Measurements from ENCODE around the gene CCDC144A.
"Not testable (repeated sequence)": the region's sequence is repeated elsewhere in the genome, so short reads cannot be mapped to it uniquely, and the experiment has no call there.

Gene CCDC144A, protein sequence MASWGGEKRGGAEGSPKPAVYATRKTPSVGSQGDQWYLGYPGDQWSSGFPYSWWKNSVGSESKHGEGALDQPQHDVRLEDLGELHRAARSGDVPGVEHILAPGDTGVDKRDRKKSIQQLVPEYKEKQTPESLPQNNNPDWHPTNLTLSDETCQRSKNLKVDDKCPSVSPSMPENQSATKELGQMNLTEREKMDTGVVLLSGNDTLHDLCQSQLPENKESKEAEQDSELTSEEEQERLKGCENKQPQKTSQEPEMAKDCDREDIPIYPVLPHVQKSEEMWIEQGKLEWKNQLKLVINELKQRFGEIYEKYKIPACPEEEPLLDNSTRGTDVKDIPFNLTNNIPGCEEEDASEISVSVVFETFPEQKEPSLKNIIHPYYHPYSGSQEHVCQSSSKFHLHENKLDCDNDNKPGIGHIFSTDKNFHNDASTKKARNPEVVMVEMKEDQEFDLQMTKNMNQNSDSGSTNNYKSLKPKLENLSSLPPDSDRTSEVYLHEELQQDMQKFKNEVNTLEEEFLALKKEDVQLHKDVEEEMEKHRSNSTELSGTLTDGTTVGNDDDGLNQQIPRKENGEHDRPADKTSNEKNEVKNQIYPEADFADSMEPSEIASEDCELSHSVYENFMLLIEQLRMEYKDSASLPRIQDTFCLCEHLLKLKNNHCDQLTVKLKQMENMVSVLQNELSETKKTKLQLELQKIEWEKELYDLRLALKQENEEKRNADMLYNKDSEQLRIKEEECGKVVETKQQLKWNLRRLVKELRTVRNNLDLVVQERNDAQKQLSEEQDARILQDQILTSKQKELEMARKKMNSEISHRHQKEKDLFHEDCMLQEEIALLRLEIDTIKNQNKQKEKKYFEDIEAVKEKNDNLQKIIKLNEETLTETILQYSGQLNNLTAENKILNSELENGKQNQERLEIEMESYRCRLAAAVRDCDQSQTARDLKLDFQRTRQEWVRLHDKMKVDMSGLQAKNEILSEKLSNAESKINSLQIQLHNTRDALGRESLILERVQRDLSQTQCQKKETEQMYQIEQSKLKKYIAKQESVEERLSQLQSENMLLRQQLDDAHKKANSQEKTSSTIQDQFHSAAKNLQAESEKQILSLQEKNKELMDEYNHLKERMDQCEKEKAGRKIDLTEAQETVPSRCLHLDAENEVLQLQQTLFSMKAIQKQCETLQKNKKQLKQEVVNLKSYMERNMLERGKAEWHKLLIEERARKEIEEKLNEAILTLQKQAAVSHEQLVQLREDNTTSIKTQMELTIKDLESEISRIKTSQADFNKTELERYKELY (N-terminal part only)

DNA sequence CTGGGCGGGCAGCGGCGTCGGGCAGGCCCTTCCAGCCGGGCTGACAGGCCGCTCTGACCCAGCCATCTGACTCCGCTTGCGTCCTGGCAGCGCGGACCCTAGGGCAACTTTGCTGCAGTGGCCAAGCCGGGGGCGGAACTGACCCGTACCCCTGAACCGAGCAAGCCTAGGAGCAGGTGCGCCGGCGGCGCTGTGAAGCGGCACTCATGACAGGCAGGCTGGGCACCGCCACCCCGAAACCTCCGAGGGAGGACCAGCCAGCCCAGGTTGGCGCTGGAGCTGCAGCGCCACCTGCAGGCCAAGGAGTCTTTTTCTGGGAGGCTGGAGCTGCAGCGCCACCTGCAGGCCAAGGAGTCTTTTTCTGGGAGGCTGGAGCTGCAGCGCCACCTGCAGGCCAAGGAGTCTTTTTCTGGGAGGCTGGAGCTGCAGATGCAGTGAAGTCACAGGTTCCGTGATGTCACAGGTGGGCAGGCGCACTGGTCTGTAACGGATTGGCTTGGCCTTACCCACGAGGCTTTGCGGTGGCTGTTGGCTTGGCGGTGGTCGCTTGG lies at the start of gene CCDC144A:
CCDC144A (plus strand) TSS at position 511 of the 551 bp plus-strand sequence. CDS start 160 bp downstream, outside the sequence.
- DNase-seq, result peak; percentile 76

DNA sequence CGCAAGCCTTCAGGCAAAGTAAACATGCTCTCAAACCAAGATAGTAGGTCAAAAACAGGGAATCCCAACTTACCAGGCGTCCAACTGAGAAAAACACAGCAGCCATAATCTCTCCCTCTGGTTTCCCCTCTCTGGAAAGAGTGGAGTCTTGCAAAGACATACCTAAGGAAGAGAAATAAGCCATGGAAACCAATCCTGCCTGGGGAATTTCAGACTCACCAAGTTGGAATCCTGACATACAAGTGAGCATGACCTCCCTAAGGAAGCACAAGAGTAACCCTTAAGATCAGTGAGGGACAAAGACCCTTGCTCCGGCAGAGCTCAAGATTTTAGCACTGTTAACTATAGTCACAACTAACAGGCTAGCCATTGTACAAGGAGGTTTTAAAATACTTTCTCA lies 40.5 kb upstream of the CCDC144A start:
- no peak for DNase-seq

DNA sequence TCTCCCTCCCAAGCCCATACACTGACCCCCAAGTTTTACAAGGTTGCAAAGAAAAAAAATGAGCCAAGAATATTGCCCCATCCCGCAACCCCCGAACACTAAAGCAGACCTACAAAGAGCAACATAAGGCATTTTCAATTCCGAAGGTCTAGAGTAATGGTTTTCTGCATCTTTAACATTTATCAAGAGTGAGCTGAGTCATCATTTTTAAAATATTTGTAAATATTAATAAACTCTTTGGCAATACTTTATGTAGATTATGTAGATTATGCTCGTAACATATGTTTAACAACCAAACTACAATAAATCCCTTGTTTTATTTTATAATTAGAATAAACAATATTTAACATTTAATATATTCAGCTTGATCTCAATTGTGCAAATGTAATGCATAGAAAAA lies 37.8 kb upstream of the CCDC144A start:
- DNase-seq, result no peak

DNA sequence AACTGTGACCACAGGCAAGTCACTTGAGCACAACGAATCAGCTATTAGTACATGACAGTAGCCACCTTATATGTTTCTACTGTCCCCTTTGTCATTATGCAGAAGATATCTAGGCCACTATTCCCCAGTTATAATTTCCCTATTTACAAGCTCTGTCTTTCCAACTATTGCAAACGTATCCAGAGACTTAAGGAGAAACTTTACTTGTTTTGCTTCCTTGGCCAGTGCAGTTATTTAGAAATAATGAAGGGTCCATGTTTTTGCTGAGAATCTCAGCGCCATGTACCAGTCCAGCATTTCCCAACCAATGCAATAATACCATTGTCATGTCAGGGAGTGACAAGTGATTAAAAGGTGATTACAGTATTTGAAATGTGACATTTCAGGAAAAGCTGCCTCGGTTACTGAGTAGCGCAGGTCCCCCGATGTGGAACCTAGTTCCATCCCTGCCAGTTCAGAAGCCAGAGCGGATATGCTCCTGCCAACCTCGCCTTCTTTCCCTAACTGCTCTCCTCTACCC lies 37.1 kb upstream of the CCDC144A start:
- DNase-seq, result no peak

DNA sequence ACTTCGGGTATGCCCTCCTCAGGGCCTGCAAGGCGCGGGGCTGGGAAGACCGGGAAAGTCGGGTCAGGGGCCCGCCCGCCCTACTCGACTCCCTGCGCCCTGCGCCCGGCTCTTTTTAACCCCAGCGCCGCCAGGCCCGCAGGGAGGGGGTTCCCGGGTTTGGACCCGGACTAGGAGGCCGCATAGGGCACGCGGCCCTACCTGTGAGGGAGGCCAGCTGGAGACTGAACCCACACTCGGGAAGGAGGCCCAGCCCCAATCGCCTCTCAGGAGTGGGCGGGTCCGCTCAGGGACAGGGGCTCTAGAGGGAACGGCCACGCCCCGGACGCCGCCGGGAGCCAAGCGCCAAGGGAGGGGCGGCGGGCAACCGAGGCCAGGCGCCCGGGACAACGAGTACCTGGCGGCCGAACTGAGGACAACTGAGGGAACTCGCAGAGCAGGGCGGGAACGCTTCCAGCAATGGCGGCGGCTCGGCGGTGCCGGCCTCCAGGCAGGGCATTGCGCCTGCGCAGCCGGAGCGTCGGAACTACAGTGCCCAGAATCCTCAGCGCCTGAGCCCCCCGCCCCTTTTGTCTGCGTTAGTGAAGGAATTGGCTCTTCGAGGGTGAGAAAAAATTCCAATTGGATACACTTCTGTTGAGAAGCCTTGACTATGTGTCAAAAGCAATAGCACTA lies 36.5 kb upstream of the CCDC144A start, which contains the start of gene ZNF624:
ZNF624 (minus strand) TSS at position 484 of the 675 bp plus-strand sequence.
- peak; percentile 90 for DNase-seq

DNA sequence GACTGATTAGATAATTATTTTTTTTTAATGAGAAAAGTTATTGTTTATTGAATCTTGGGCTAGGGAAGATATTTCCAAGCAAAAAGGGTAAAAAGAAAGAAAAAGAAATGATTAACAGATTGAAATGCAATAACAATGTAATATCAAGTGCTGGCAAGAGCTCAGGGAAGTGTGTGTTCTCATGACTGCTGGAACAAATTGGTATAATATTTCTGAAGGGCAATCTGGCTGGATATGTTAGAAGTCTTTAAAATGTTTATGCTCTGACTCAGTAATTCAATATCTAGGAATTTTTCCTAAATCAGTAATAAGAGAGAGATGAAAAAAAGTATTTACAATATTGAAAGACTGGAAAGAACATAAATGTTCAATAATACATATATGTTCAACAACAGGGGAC lies 28.8 kb upstream of the CCDC144A start:
- DNase-seq, result no peak

DNA sequence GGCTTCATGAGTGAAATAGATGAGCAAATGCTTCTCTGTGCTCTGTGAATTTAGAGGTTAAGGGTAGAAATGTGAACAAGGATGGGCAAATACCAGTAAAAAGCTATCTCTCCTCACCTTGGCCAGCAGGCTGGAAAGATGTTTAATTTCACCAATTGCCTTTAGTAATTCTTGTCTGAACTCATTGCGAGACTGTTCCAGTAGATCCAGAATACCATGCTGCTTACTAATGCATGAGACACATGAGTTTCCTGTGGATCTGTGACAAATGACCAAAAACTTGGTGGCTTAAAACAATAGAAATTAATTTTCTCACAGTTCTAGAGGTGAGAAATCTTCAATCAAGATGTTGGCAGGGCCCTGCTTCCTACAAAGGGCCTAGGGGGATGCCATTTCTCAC lies 27.1 kb upstream of the CCDC144A start:
- DNase-seq, result no peak

DNA sequence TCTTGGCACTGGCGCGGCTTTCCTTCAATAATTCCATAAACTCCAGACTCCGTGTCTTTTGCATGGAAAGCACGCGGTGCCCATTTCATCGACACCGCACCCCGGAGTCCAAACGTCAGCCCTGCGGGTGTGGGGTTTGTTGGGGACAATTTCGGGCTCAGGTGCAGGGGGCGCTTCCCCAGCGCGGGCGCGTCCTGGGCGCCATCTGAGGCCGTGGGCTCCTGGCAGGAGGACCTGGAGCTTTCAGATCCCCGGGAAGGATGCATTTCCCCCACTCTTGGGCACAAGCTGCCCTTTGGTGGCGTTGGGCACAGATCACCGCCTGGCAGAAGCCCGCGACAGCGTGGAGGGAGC lies 23.5 kb upstream of the CCDC144A start:
- not testable (repeated sequence) for DNase-seq

DNA sequence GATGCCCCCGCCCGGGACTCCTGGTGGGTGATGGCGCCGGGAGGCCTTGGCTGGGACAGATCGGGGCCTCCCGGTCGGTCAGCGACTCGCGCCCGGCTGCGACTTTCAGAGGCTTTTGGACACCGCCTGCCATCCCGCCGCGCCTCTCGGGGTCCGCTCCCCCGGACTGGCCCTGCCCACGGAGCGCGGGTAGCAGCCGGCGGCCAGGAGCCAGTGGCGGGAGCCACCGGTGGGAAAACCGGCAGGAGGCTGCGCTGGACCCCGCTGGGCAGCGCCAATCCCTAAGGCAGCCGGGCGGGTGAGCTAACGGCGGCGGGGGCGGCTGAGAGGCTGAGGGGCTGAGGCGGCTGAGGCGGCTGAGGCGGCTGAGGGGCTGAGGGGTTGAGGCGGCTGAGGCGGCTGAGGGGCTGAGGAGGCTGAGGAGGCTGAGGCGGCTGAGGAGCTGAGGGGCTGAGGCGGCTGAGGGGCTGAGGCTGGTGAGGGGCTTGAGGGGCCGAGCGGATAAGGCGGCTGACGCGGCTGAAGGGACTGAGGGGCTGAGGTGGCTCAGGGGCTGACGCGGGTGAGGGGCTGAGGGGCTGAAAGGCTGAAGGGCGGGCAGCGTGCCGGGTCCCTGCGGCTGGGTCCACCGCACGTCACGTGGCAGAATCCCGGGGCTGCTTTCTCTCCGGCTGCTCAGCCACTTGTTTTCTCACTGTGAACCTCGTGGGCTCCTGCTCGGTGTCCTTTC lies 23.0 kb upstream of the CCDC144A start:
- not testable (repeated sequence) for DNase-seq

DNA sequence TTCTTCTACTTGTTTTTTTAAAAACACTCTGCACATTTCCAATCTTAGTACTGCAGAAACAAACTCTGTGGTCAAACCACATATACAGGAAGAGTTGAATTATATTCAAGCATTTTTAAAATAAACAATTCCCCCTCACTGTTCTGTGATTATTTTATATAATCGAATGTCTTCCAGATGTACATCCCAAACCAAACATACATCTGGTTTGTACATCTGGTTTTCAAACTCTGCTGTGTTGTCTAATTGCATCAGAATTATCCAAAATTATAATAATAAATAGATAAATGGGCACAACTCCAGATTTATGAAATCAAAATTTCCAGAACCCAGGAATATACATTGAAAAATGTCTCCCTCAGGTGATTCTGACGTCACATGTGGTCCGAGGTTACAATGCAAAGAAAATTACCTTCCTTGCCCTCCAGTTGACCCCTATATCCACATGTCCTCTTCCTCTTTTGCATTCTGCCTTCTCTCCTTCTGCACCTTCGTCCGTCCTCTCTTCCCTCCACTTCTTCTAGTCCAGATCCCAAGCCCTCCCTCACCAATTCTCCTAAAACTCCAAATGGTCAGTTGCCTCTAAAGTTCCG lies 13.3 kb upstream of the CCDC144A start:
- no peak for DNase-seq

DNA sequence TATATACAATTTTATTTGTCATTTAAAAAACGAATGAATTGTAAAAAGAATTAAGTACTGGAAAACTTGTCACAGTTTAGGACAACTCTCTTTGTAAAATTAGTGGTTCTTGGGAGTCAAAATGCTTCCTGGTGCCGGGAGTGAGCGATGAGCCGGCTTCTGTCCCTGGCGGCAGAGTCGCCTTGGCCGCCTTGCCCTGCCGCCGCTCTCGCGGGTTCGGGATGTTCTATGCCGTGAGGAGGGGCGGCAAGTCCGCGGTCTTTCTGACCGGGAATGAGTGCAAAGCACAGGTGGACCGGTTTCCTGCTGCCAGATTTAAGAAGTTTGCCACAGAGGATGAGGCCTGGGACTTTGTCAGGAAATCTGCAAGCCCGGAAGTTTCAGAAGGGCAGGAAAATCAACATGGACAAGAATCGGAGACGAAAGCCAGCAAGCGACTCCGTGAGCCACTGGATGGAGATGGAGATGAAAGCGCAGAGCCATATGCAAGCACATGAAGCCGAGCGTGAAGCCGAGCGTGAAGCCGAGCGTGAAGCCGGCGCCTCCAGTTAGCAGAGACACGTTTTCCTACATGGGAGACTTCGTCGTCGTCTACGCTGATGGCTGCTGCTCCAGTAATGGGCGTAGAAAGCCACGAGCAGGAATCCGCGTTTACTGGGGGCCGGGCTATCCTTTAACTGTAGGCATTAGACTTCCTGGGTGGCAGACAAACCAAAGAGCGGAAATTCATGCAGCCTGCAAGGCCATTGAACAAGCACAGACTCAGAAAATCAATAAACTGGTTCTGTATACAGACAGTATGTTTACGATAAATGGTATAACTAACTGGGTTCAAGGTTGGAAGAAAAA lies 6.5 kb upstream of the CCDC144A start:
- not testable (repeated sequence) for DNase-seq

DNA sequence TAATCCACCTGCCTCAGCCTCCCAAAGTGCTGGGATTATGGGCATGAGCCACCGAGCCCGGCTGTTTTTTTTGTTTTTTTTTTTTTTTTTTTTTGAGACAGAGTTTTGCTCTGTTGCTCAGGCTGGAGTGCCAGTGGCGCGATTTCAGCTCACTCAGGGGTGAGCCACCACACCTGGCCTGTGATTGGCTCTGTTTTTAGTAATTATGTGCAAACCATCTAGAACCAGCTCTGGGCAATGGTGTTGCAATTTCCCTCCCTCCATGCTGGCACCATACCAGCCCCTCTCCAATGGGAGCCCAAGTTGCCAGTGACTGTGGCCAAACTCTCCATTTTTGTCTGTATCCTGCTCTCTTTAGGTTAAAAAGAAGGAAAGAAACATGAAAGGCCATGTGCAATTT lies 4.0 kb upstream of the CCDC144A start:
- DNase-seq, result not testable (repeated sequence)

DNA sequence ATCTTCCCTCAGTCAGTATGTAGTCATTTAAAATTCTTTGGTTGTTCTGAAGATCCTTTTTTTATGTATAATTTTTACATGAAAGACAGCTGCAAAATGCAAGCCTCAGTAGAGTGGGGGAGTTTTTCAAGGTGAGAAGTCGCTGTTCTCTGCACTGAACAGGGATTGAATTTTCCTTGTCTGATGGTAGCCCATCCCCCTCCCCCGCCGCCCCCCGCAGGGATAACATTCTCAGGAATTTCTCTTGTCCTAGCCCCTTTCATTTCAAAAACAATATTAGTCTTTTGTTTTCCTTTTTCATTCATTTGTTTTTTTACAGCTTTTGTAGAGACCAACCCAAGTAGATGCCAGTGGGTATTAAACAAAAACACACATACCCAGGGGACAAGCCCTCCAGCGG lies 2.9 kb upstream of the CCDC144A start:
- DNase-seq, result not testable (repeated sequence)

DNA sequence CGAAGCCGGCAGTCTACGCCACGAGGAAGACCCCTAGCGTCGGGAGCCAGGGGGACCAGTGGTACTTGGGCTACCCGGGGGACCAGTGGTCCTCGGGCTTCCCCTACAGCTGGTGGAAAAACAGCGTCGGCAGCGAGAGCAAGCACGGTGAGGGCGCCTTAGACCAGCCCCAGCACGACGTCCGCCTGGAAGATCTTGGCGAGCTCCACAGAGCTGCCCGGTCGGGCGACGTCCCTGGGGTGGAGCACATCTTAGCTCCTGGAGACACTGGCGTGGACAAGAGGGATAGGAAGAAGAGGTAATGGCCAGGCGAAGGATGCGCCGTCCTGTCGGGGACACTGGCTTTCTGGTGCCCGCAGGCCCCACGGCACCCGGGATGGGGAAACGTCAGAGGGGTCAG lies 406 bp downstream of the CCDC144A start:
- DNase-seq, result not testable (repeated sequence)

DNA sequence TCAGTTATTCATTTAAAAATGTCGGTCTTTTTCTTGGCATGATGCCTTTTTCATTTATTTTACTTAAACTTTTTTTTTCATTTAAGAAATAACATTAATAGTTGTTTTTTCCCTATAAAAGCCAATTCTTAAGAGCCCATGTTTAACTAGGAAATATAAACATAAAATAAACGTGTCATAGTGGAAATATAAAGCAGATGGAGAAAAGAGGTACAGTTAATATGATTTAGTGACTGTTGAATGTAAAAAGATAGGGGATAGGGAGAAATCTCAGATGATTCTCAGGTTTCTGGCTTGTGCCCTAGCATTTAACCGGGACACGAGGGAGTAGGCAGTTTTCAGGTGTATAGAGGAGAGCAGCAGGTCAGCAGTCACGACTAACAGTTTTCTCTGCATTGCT lies 7.6 kb downstream of the CCDC144A start:
- DNase-seq, result not testable (repeated sequence)

DNA sequence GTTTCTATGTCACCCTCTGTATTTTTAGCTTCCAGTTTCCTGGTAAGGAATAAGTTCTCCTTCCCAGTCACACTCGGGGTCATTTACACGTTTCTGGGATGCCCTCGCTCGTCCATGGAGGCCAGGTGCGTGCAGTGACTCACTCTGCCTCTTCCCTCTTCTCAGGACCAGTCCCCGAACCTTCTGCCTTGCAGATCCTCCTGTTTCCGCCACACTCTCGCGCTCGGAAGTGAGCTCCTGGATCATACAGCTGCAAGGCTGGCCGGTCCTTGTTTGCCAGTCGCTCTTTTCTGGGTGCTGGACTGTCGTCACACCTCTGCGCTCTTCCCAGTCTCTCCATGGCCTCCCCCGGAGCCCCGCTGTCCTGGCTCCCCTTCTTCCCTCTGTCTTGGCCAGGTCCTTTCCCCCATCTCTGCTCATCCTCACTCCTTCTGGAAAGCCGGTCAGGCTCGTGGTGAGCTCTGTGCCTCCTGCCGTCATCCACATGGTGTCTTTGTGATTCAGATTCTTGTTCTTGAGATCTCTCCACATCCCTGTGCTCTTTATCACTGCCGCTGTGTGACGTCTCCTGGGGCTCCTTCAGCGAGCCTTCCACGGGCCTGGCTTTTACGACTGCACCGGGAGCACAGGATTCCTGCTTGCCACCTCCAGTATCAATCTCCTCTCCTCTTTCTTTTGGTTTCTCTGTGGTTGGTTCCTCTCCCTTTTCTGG lies 55.6 kb downstream of the CCDC144A start:
- DNase-seq, result not testable (repeated sequence)

DNA sequence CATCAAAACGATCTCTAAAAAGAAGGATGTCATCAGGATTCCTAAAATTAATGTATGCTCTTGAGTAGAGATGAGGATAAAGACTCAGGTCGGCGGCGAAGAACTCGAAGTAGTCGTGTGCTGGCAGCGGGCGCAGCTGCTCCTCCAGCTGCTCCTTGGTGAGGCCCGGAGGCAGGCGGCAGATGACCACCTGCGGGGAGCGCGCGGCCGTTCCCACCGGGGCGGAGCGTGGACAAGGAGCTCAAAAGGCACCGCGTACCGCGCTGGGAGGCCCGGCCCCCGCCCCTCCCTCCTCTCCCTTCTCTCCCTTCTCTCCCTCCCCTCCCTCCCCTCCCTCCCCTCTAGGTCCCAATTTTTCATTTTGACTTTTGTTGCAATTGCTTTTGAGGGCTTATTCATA lies 56.5 kb downstream of the CCDC144A start:
- not testable (repeated sequence) for DNase-seq

DNA sequence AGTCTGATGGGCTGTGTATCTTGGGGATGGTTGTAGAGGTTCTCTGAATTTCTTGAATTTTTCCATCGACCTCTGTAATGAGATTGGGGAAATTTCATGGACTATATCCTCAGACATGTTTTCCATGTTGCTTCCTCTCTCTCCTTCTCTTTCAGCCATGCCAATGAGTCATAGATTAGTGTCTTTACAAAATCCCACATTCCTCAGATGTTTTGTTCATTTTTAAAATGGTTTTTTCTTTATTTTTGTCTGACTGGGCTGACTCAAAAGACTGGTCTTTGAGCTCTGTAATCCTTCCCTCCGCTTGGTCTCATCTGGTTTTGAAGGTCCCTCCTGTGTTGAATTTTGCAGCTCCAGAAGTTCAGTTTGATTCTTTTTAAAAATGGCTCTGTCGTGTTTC lies 60.5 kb downstream of the CCDC144A start:
- DNase-seq, result not testable (repeated sequence)
